AG04449 (cell line): ENCODE measurements around the gene UNC93A.
"Not testable (repeated sequence)": the region's sequence is repeated elsewhere in the genome, so short reads cannot be mapped to it uniquely, and the experiment has no call there.

Experiments used
- CTCF ChIA-PET: fragments of 350-600 bp; formaldehyde crosslinking; extraction: SDS; loops from one replicate; lab custom pipeline; 2021; ENCODE audit warnings: antibody characterized with exemption; lab: Yijun Ruan, JAX
- POLR2A ChIA-PET: fragments of 400-600, 350-600 bp; formaldehyde crosslinking; extraction: SDS; loops from one replicate; lab custom pipeline; 2020; ENCODE audit warnings: antibody characterized with exemption, inconsistent platforms; lab: Yijun Ruan, JAX
- DNase-seq: peaks from one replicate; pipeline ENCODE4 v3.0.0-alpha.2; 2010; ENCODE audit warnings: low read depth, low spot score
- H3K4me3 ChIP-seq: 2 replicates; pipeline ENCODE4 v1.5.1; 2011; ENCODE audit warnings: low read depth, mild to moderate bottlenecking, control low read depth, low read length
- CTCF ChIP-seq: IDR thresholded peaks from one replicate; pipeline ENCODE4 v1.5.1; 2011; ENCODE audit warnings: mild to moderate bottlenecking, moderate library complexity, low read length, control low read depth, inconsistent platforms; ENCODE audit not compliant: insufficient read depth; ENCODE audit errors: missing control alignments

Gene UNC93A

GRCh38 chr6:167349631-167350274, 58.6 kb downstream of the UNC93A start:
- DNase-seq, result no peak
- CTCF ChIA-PET, result no interaction called here
- POLR2A ChIA-PET, result no interaction called here
- no peak for TF ChIP-seq CTCF
- H3K4me3 ChIP-seq, result no peak overlapping the region

- H3K4me3 ChIP-seq, result no peak overlapping the region
- DNase-seq, result no peak
- CTCF ChIA-PET, result no interaction called here
- POLR2A ChIA-PET, result no interaction called here
- no peak for TF ChIP-seq CTCF
Measured at GRCh38 chr6:167350275-167350696, 59.2 kb downstream of the UNC93A start.

- POLR2A ChIA-PET, result no interaction called here
- DNase-seq, result no peak
- peak; percentile 47 for TF ChIP-seq CTCF
- CTCF ChIA-PET, result no interaction called here
- H3K4me3 ChIP-seq, result peak overlapping the region; percentile 25
Measured at GRCh38 chr6:167350731-167351655, 59.9 kb downstream of the UNC93A start.

- ChIA-PET CTCF (no interaction called here), POLR2A (no interaction called here)
- no peak for TF ChIP-seq CTCF
- DNase-seq, result no peak
- no peak overlapping the region for H3K4me3 ChIP-seq
Measured at GRCh38 chr6:167351656-167352345, 60.7 kb downstream of the UNC93A start.

- CTCF ChIA-PET, result no interaction called here
- DNase-seq, result no peak
- POLR2A ChIA-PET, result no interaction called here
- no peak for TF ChIP-seq CTCF
- H3K4me3 ChIP-seq, result no peak overlapping the region
Measured at GRCh38 chr6:167356874-167357273, 65.8 kb downstream of the UNC93A start.

GRCh38 chr6:167358394-167358793, 67.3 kb downstream of the UNC93A start:
- POLR2A ChIA-PET, DNase-seq, CTCF ChIA-PET, H3K4me3 ChIP-seq: not testable (repeated sequence)

- CTCF ChIA-PET, POLR2A ChIA-PET, DNase-seq, H3K4me3 ChIP-seq: not testable (repeated sequence)
Measured at GRCh38 chr6:167361170-167361569, 70.1 kb downstream of the UNC93A start.
